Measurements from ENCODE around the gene UBE2I. TPM values are rescaled to one million over a fixed set of nuclear protein-coding genes. Genes with fewer than 3 reads are reported as not detected.

The UBE2I gene
- total RNA-seq, 1 experiment from 2014 or later: 271 TPM

DNA sequence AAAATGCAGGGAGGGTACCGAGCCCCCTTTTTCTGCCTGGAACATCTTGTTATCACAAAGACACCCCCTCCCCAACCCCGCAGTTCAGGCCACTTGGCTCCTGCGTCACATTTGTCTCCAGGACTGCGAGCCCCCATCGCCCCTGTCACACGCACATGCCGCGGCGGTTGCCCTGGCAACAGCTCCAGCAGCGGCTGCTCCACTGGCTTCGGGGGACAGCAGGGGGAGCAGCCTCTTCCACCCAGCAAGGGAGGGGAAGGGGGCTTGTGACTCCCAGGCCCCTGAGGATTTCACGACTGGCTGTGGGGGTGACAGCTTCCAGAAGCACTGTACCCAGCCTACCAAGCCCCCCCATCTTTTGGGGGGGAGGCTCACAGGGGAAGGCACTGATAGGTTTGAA is 26.6 kb downstream of the UBE2I start:
- Histone ChIP-seq H3K27ac (no peak overlapping the region), H3K36me3 (ENCODE audit: low read depth) (no peaks in the 10 kb centered on the region), H3F3A (ENCODE audit: insufficient read depth, low read depth) (no peaks in the 10 kb centered on the region), H3K9me2 (ENCODE audit: insufficient read depth) (no peaks in the 10 kb centered on the region), H4K20me1 (ENCODE audit: insufficient read depth) (no peaks in the 10 kb centered on the region), H3K27me3 (ENCODE audit: insufficient read depth, low read depth) (no peaks in the 10 kb centered on the region), H3K4me3 (no peak overlapping the region), H3K79me2 (ENCODE audit: low read depth) (no peaks in the 10 kb centered on the region), H2AFZ (no peak overlapping the region), H3K4me2 (no peak overlapping the region), H3K4me1 (replicated peaks; ENCODE audit: insufficient read depth) (peaks cover 15% of the 10 kb centered on the region), H3K9me3 (ENCODE audit: insufficient read depth, low read depth) (no peaks in the 10 kb centered on the region)
- no peak for TF ChIP-seq EZH2 (IDR thresholded peaks at IDR 0.05; ENCODE audit: low read depth)
- TF ChIP-seq, protein P1, sequence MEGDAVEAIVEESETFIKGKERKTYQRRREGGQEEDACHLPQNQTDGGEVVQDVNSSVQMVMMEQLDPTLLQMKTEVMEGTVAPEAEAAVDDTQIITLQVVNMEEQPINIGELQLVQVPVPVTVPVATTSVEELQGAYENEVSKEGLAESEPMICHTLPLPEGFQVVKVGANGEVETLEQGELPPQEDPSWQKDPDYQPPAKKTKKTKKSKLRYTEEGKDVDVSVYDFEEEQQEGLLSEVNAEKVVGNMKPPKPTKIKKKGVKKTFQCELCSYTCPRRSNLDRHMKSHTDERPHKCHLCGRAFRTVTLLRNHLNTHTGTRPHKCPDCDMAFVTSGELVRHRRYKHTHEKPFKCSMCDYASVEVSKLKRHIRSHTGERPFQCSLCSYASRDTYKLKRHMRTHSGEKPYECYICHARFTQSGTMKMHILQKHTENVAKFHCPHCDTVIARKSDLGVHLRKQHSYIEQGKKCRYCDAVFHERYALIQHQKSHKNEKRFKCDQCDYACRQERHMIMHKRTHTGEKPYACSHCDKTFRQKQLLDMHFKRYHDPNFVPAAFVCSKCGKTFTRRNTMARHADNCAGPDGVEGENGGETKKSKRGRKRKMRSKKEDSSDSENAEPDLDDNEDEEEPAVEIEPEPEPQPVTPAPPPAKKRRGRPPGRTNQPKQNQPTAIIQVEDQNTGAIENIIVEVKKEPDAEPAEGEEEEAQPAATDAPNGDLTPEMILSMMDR (conservative IDR thresholded peaks at IDR 0.05): no peak
- no peak for DNase-seq
- no TSS peak for BruUV-seq (replicated peaks)
- CTCF ChIA-PET: no interaction called here
- POLR2A ChIA-PET (ENCODE audit: unreplicated experiment): no interaction called here
- intact Hi-C loops (cut with micrococcal nuclease; ENCODE audit: unreplicated experiment): no loop called here

- no peak for DNase-seq
- Histone ChIP-seq H3K36me3 (ENCODE audit: low read depth) (no peaks in the 10 kb centered on the region), H4K20me1 (ENCODE audit: insufficient read depth) (no peaks in the 10 kb centered on the region), H3F3A (ENCODE audit: insufficient read depth, low read depth) (no peaks in the 10 kb centered on the region), H3K4me3 (no peak overlapping the region), H3K4me1 (replicated peaks; ENCODE audit: insufficient read depth) (peaks cover 10% of the 10 kb centered on the region), H2AFZ (no peak overlapping the region), H3K9me3 (ENCODE audit: insufficient read depth, low read depth) (no peaks in the 10 kb centered on the region), H3K27ac (no peak overlapping the region), H3K4me2 (no peak overlapping the region), H3K79me2 (ENCODE audit: low read depth) (no peaks in the 10 kb centered on the region), H3K27me3 (ENCODE audit: insufficient read depth, low read depth) (no peaks in the 10 kb centered on the region), H3K9me2 (ENCODE audit: insufficient read depth) (no peaks in the 10 kb centered on the region)
- TF ChIP-seq, protein P1 (conservative IDR thresholded peaks at IDR 0.05): no peak
- TF ChIP-seq EZH2 (IDR thresholded peaks at IDR 0.05; ENCODE audit: low read depth): no peak
- ChIA-PET CTCF (no interaction called here), POLR2A (ENCODE audit: unreplicated experiment) (no interaction called here)
- no TSS peak for BruUV-seq (replicated peaks)
- intact Hi-C loops (cut with micrococcal nuclease; ENCODE audit: unreplicated experiment): no loop called here
Measured at GRCh38 chr16:1336619-1337018, 27.2 kb downstream of the UBE2I start.

DNA sequence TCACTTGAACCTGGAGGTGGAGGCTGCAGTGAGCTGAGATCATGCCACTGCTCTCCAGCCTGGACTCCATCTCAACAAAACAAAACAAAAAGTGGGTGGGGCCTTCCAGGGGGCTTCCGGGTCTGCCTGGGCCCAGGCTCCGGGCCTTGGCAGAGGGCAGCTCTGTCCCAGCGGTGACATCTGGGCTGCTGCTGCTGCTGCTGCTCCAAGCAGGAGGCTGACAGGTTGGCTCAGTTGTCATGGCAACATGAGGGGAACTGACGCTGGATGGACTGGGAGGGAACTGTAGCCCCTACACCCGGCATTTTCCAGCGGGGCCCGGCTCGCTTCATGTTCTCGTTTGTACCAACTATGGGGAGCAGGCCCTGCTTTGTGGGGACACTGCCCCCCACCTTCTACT is 28.1 kb downstream of the UBE2I start:
- Histone ChIP-seq H3K27me3 (ENCODE audit: insufficient read depth, low read depth) (no peaks in the 10 kb centered on the region), H3K36me3 (ENCODE audit: low read depth) (no peaks in the 10 kb centered on the region), H3K4me3 (no peak overlapping the region), H2AFZ (no peak overlapping the region), H4K20me1 (ENCODE audit: insufficient read depth) (no peaks in the 10 kb centered on the region), H3K4me1 (replicated peaks; ENCODE audit: insufficient read depth) (peaks cover 4% of the 10 kb centered on the region; the same call in 1 of the 2 replicates), H3F3A (ENCODE audit: insufficient read depth, low read depth) (no peaks in the 10 kb centered on the region), H3K9me3 (ENCODE audit: insufficient read depth, low read depth) (no peaks in the 10 kb centered on the region), H3K27ac (no peak overlapping the region), H3K79me2 (ENCODE audit: low read depth) (no peaks in the 10 kb centered on the region), H3K9me2 (ENCODE audit: insufficient read depth) (no peaks in the 10 kb centered on the region), H3K4me2 (no peak overlapping the region)
- ChIA-PET POLR2A (ENCODE audit: unreplicated experiment) (no interaction called here), CTCF (no interaction called here)
- intact Hi-C loops (cut with micrococcal nuclease; ENCODE audit: unreplicated experiment): no loop called here
- no peak for DNase-seq
- TF ChIP-seq EZH2 (IDR thresholded peaks at IDR 0.05; ENCODE audit: low read depth): no peak
- TF ChIP-seq, protein P1 (conservative IDR thresholded peaks at IDR 0.05): no peak
- BruUV-seq (replicated peaks): no TSS peak
